A549 (cell line): ENCODE measurements around the gene IDS.

ENCODE experiments used
- CTCF ChIP-seq: fragments of >200 bp; sonication (Bioruptor Twin); formaldehyde crosslinking; IDR thresholded peaks from 3 replicates; pipeline ENCODE4 v1.5.1; 2016
- FOSL2 ChIP-seq, 2 experiments: fragments of 450-650 bp in 1 of 2; fragments of >200 bp in 1 of 2; sonication (Bioruptor Twin) in 1 of 2; formaldehyde crosslinking; IDR thresholded peaks; 2 replicates each; pipeline versions ENCODE4 v1.5.0 to v1.6.1; 2016 to 2020; ENCODE audit warnings: mild to moderate bottlenecking in 1 of 2, moderate library complexity in 1 of 2
- NR3C1 ChIP-seq: fragments of >200 bp; sonication (Bioruptor Twin); formaldehyde crosslinking; IDR thresholded peaks from 3 replicates; pipeline ENCODE4 v1.6.1; 2017
- POLR2A ChIP-seq: IDR thresholded peaks from 2 replicates; pipeline ENCODE4 v1.6.1; 2012; ENCODE audit warnings: mild to moderate bottlenecking, low read length
- SREBF2 ChIP-seq: fragments of 450-650 bp; IDR thresholded peaks from 2 replicates; pipeline ENCODE4 v1.6.1; 2014; ENCODE audit warnings: mild to moderate bottlenecking, moderate library complexity

GRCh38 chrX:149516604-149517003 lies 11.5 kb upstream of the IDS start:
- TF ChIP-seq FOSL2 (IDR thresholded peaks at IDR 0.05) (no peak), FOSL2 (CRISPR knock-in tag; IDR thresholded peaks at IDR 0.05) (no peak), POLR2A (no peak), SREBF2 (no peak), CTCF (no peak), NR3C1 (no peak)
